A549 treated with dexamethasone at 1 μM for 4 hours (cell line): ENCODE measurements around the gene DBP. TPM values are rescaled to one million over a fixed set of nuclear protein-coding genes. Genes with fewer than 3 reads are reported as not detected.

Source experiments
- total RNA-seq: library from RNA; stranded (reverse); fragments of 200-300 nt; extraction: Qiagen RNA extraction; gene quantifications from 5 replicates; pipeline ENCODE4 v1.2.3, GENCODE V29; 2022

The DBP gene
- total RNA-seq, result 1.5 to 2.7 TPM (median 1.7 TPM) in 5 replicates

GRCh38 chr19:48636859-48637448 is at the start of gene DBP:
Gene DBP, minus strand, starts transcription at chr19:48637379. Its CDS starts 385 bp downstream, at chr19:48636994.

GRCh38 chr19:48672994-48673393 is 35.8 kb upstream of the DBP start, which contains the start of gene NTN5:
Gene NTN5, minus strand, starts transcription at chr19:48673017. Its CDS starts 2,031 bp downstream, at chr19:48670986.

GRCh38 chr19:48646001-48646721 is 9.0 kb upstream of the DBP start, which contains the start of gene CA11:
Gene CA11, minus strand, starts transcription at chr19:48646187. Its CDS starts 555 bp downstream, at chr19:48645632.

GRCh38 chr19:48618916-48619691 is 18.1 kb downstream of the DBP start, which contains the start of the genes RPL18 and SPHK2:
Gene RPL18, minus strand, starts transcription at chr19:48619178. Its CDS starts 35 bp downstream, at chr19:48619143.
Gene SPHK2, plus strand, starts transcription at chr19:48619506. Its CDS starts 1,009 bp downstream, at chr19:48620515.

GRCh38 chr19:48614436-48615230 is 22.5 kb downstream of the DBP start, which contains the start of gene FAM83E:
Gene FAM83E, minus strand, starts transcription at chr19:48615076. Its CDS starts 1,704 bp downstream, at chr19:48613372.

GRCh38 chr19:48606463-48607358 is 30.5 kb downstream of the DBP start, which contains the start of gene SPACA4:
Gene SPACA4, plus strand, starts transcription at chr19:48606742. Its CDS starts 237 bp downstream, at chr19:48606979.

Other genes with a start within 250 kb of the DBP start
- 328 to 488 TPM (median 483 TPM) in 5 replicates for gene KDELR1, start 245.8 kb downstream of the DBP start, total RNA-seq
- 5.0 to 9.7 TPM (median 8.6 TPM) in 5 replicates for gene GRIN2D, start 243.7 kb downstream of the DBP start, total RNA-seq
- gene GRWD1, start 191.4 kb downstream of the DBP start, total RNA-seq, result 93.6 to 132 TPM (median 119 TPM) in 5 replicates
- 1.1 to 2.1 TPM (median 1.2 TPM) in 5 replicates for gene KCNJ14, start 181.8 kb downstream of the DBP start, total RNA-seq
- gene CYTH2, start 168.0 kb downstream of the DBP start, total RNA-seq, result 54.6 to 66.8 TPM (median 60.9 TPM) in 5 replicates
- 2.2 to 5.3 TPM (median 4.8 TPM) in 5 replicates for gene LMTK3, start 125.5 kb downstream of the DBP start, total RNA-seq
- 11.9 to 18.4 TPM (median 17.2 TPM) in 5 replicates for gene SULT2B1, start 85.2 kb downstream of the DBP start, total RNA-seq
- 0.08 to 0.11 TPM in 2 of 5 replicates, not detected in the others for gene SPACA4, start 30.6 kb downstream of the DBP start, total RNA-seq
- 0.12 to 0.40 TPM (median 0.18 TPM) in 5 replicates for gene FAM83E, start 22.3 kb downstream of the DBP start, total RNA-seq
- 2,904 to 3,740 TPM (median 3,069 TPM) in 5 replicates for gene RPL18, start 18.2 kb downstream of the DBP start, total RNA-seq
- gene SPHK2, start 17.9 kb downstream of the DBP start, total RNA-seq, result 10.1 to 17.1 TPM (median 15.9 TPM) in 5 replicates
- gene CA11, start 8.8 kb upstream of the DBP start, total RNA-seq, result 7.6 to 13.1 TPM (median 9.9 TPM) in 5 replicates
- 0.07 to 0.29 TPM (median 0.19 TPM) in 5 replicates for gene NTN5, start 35.6 kb upstream of the DBP start, total RNA-seq
- not detected in 5 replicates for gene FUT2, start 58.6 kb upstream of the DBP start, total RNA-seq
- 0.30 to 0.66 TPM (median 0.33 TPM) in 5 replicates for gene MAMSTR, start 82.3 kb upstream of the DBP start, total RNA-seq
- 0.29 to 0.98 TPM (median 0.54 TPM) in 5 replicates for gene RASIP1, start 103.2 kb upstream of the DBP start, total RNA-seq
- not detected in 5 replicates for gene IZUMO1, start 109.5 kb upstream of the DBP start, total RNA-seq
- 0.07 to 0.11 TPM (median 0.08 TPM) in 5 replicates for gene FUT1, start 115.3 kb upstream of the DBP start, total RNA-seq
- not detected in 5 replicates for gene FGF21, start 118.1 kb upstream of the DBP start, total RNA-seq
- 48.8 to 56.6 TPM (median 56.3 TPM) in 5 replicates for gene BCAT2, start 173.7 kb upstream of the DBP start, total RNA-seq
- 12.1 to 15.5 TPM (median 13.1 TPM) in 5 replicates for gene HSD17B14, start 199.1 kb upstream of the DBP start, total RNA-seq
- 1.3 to 1.5 TPM (median 1.4 TPM) in 5 replicates for gene PLEKHA4, start 231.2 kb upstream of the DBP start, total RNA-seq
- gene PPP1R15A, start 235.0 kb upstream of the DBP start, total RNA-seq, result 76.6 to 102 TPM (median 92.1 TPM) in 5 replicates